GM04504 (cell line): Measurements from ENCODE around the gene NANOG.
"Not testable (repeated sequence)": the region's sequence is repeated elsewhere in the genome, so short reads cannot be mapped to it uniquely, and the experiment has no call there.

Source experiments
- DNase-seq: peaks from one replicate; pipeline ENCODE4 v3.0.0-alpha.2; 2012; ENCODE audit warnings: low read depth

NANOG gene

DNA sequence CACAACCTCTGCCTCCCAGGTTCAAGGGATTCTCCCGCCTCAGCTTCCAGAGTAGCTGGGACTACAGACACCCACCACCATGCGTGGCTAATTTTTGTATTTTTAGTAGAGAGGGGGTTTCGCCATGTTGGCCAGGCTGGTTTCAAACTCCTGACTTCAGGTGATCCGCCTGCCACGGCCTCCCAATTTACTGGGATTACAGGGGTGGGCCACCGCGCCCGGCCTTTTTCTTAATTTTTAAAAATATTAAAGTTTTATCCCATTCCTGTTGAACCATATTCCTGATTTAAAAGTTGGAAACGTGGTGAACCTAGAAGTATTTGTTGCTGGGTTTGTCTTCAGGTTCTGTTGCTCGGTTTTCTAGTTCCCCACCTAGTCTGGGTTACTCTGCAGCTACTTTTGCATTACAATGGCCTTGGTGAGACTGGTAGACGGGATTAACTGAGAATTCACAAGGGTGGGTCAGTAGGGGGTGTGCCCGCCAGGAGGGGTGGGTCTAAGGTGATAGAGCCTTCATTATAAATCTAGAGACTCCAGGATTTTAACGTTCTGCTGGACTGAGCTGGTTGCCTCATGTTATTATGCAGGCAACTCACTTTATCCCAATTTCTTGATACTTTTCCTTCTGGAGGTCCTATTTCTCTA, at the start of gene NANOG:
TSS of gene NANOG (plus strand) at position 519 of the 645 bp plus-strand sequence. CDS start 213 bp downstream, outside the sequence.
- not testable (repeated sequence) for DNase-seq

DNA sequence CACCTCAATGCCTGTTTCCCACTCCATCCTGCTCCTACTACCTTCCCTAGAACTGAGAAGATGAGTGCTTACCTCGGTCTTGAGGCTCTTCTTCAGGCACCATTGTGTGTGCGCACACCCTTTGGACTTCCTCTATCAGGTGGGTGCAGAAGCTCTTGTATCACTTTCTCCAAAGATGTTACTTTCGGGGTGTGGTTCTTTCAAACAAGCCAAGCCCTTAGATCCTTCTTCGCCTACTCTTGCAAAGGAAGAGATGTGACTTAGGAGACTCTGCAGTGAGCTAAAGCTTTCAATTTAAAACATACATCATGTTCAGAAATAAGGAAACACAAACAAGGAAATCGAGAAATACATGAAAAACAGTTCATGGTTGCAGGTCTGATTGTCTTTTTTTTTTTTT, 42.0 kb upstream of the NANOG start, which contains the start of gene CLEC4C:
TSS of gene CLEC4C (minus strand) at position 130 of the 400 bp plus-strand sequence. CDS start at position 103, 27 bp downstream.
- no peak for DNase-seq

DNA sequence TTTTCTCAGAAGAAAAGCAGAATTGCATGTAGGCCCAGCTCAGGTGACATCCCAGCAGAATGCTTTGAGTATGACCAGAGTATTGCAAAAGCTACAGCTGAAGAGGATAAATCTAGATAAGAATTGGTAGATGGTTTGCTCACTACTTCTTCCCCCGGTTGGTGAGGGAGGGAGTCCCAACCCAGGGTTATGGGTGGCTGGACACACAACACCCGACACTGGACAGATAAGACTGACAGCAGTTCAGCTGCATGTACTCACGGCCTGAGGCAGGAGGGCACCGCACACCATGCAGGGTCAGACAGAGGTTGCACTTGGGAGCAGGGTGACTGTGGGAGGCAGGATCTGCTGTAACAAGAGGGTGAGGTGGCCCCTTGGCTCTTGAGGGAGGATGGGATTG, 40.4 kb upstream of the NANOG start:
- DNase-seq = no peak

DNA sequence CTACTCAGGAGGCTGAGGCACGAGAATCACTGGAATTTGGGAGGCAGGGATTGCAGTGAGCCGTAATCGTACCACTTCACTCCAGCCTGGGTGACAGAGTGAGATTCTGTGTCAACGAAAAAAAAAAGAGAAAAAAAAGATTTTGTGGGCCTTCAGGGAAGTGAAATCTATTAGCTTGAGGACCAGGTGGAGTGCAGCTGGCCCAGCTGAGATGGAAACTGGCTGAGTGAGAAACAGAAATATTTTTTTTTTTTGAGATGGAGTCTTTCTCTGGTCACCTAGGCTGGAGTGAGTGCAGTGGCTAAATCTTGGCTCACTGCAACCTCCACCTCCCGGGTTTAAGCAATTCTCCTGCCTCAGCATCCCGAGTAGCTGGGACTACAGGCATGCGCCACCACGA, 39.8 kb upstream of the NANOG start:
- DNase-seq = no peak

DNA sequence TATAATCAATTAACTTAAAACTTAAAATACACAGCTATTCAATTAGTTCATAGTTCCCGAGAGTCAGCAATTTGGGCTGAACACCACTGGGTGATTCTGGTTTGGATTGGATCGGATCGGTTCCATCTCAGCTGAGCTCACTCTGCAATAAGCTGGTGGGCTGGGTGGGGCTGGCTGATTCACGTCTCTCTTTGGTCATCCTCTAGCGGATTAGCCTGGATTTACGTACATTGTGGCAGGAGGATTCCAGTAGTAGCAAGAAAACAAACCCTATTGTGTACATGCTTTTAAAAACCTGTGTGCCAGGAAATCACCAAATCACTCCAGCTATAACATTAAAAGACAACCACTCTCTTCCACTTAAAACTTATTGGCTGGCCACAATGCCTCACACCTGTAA, 38.9 kb upstream of the NANOG start:
- DNase-seq = no peak

DNA sequence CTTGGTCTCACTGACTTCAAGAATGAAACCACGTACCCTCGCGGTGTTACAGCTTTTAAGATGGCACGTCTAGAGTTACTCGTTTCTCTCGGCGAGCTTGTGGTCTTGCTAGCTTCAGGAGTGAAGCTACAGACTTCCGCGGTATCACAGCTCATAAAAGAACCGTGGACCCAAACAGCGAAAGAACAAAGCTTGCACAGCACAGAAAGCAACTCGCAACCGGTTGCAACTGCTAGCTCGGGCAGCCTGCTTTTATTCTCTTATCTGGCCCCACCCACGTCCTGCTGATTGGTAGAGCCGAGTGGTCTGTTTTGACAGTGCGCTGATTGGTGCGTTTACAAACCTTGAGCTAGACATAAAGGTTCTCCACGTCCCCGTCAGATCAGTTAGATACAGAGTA, 37.8 kb upstream of the NANOG start:
- DNase-seq = no peak

DNA sequence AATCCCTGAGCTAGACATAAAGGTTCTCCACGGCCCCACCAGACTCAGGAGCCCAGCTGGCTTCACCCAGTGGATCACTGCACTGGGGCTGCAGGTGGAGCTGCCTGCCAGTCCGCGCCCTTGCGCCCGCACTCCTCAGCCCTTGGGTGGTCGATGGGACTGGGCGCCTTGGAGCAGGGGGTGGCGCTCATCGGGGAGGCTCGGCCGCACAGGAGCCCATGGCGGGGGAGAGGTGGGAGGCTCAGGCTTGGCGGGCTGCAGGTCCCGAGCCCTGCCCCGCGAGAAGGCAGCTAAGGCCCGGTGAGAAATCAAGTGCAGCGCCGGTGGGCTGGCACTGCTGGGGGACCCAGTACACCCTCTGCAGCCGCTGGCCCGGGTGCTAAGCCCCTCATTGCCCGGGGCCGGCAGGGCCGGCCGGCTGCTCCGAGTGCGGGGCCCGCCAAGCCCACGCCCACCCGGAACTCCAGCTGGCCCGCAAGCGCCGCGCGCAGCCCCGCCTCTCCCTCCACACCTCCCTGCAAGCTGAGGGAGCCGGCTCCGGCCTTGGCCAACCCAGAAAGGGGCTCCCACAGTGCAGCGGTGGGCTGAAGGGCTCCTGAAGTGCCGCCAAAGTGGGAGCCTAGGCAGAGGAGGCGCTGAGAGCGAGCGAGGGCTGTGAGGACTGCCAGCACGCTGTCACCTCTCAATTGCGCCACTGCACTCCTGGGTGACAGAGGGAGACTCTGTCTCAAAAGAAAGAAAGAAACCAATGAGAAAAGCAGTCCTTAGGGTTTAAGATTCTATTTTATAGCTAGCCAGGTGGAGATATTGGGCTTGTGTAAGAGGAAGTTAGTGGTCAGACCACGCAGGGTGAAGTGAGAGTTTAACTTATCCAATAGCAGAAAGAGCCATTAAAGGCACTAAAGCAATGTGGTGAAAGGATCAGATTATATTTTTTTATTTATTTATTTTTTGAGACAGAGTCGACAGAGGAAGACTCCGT, 37.0 kb upstream of the NANOG start:
- DNase-seq = not testable (repeated sequence)

DNA sequence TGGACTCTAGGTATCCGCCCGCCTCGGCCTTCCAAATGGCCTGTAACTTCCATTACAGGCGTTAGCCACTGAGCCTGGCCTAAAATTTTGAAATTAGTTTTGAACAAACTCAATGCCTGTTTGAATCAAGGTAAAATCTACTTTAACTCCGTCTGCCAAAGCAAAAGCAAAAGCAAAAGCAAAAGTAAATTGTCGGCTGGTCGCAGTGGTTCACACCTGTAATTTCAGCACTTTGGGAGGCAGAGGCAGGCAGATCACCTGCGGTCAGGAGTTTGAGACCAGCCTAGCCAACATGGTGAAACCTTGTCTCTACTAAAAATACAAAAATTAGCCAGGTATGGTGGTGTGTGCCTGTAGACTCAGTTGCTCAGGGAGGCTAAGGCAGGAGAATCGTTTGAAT, 33.5 kb upstream of the NANOG start:
- not testable (repeated sequence) for DNase-seq

DNA sequence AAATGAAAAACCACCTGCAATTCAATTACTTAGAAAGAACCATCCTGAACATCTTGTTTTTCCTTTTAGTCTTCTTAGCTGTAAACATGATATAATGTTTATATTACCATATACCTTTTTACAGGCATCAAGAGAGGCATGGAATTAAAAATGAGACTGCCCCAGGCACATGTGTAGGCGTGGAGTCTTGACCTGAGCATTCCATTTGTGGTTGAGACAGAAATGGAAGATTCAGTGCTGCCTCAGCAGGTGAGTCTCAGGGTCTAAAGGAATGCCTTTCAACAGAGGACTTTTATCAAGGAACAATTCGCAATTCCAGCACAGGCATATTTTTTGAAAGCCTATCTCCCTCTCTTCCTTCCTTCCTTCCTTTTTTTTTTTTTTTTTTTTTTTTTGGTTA, 32.2 kb upstream of the NANOG start:
- DNase-seq = no peak

DNA sequence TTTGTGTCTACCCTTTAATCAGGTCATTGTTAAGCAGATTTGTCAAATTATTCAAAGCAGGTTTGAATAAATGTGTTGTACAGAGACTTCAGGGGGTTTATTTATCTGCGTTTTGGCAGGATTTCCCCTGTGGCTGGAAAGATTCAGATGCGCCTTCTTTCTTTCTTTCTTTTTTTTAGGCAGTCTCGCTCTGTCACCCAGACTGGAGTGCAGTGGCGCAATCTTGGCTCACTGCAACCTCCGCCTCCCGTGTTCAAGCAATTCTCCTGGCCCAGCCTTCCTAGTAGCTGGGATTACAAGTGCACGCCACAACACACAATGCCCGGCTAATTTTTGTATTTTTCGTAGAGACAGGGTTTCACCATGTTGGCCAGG, 30.4 kb upstream of the NANOG start:
- DNase-seq = no peak

DNA sequence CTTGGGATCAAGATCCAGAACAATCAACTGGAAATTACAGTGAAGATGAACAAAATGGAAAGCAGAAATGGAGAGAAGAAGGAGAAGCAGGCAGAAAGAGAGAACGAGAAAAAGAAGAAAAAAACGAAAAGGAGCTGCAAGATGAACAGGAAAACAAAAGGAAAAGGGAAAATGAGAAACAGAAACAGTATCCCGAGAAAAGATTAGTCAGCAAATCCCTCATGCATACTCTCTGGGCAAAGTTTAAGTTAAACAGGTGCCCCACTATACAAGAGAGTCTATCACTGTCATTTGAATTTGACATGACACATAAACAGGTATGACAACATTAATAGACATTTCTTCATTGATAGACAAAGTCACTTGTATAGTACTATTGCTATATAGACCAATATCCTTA, 19.2 kb upstream of the NANOG start:
- no peak for DNase-seq

DNA sequence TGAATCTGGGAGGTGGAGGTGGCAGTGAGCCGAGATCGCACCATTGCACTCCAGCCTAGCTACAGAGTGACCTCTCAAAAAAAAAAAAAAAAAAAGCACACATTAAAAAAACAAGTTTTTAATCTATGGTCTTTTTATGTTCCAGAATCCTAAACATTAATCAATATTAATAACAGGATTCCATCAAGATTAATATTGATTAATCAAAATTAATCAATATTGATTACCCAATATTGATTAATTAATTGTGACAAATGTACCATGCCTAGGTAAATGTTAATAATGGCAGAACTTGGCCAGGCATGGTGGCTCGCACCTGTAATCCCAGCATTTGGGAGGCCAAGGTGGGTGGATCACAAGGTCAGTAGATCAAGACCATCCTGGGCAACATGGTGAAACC, 7.9 kb upstream of the NANOG start:
- no peak for DNase-seq

DNA sequence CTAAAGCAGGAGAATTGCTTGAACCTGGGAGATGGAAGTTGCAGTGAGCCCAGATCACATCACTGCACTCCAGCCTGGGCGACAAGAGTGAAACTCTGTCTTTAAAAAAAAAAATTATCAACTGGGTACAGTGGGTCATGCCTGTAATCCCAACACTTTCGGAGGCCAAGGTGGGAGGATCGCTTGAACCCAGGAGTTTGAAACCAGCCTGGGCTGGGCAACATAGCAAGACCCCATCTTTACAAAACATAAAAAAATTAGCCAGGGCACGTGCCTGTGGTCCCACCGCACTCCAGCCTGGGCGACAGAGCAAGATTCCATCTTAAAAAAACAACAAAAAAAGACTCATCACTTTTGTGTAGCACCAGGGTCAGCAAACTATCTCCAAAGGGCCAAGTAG, 7.1 kb upstream of the NANOG start:
- no peak for DNase-seq

DNA sequence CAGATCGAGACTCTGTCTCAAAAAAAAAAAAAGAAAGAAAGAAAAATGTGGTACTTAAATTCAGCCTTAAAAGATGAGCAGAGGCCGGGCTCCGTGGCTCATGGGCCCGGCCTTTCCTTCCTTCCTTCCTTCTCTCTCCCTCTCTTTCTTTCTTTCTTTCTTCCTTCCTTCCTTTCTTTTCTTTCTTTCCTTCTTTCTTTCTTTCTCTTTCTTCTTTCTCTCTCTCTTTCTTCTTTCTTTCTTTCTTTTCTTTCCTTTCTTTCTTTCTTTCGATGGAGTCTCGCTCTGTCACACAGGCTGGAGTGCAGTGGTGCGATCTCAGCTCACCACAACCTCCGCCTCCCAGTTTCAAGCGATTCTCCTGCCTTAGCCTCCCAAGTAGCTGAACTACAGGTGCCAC, 5.8 kb upstream of the NANOG start:
- not testable (repeated sequence) for DNase-seq

DNA sequence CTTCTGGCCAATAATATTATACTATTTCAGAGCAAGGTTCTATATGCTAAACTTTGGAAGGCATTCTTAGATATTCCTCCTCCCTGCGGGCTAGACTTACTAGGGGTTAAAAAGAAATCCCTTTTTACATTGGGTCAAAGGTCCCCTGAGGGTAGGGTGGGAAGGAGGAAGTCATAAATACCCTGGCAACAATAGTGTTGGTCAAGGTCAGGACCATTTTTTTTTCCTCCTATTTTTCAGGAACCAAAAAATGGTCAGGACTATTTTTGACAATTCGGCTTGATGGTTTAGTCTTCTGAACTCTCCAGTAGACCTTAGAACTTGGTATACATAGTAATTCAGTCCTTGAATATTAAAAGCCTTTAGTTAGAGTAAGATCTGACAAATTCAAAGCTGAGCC, 4.5 kb upstream of the NANOG start:
- no peak for DNase-seq

DNA sequence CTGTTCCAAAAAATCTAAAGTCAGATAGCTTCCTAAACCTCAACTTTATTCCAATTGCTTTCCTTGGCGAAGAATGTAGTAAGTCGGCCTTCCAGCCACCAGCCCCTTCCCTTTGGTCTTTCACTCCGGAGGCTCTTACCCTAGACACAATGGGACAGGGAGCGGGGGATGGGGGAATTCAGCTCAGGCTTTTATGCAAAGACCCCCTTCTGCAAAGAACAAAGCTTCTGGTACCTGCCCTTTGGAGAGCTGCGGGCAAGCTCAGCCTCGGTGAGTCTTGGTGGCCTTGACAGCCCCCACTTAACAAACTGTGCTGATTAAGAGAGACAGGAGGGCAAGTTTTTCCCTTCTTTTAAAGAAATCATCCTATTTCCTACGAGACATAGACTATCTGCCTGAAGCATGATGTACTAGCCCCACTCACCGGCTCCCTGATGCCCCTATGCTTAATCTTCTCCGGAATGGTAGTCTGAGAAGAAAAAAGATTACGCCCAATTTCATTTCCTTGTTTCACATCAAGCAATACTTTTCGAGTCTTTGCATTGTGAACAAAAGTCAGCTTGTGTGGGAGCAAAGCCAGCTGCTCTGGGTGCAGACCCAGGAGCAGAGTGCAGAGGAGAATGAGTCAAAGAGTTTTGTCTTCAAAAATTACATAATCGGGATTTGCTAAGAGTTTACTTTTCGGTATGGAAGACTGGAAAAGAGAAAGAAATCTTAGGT, 1.5 kb upstream of the NANOG start:
- no peak for DNase-seq

DNA sequence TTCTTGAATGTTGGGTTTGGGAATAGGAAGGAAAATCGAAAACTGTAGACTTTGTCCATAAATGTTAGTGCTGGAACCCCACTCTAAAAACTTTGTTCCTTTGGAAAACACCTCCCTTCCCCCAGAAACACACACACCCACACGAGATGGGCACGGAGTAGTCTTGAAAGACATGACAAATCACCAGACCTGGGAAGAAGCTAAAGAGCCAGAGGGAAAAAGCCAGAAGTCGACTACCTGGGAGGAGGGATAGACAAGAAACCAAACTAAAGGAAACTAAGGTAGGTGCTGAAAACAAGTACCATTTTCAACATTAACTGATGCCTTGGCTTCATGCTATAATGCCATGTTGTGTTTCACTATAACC, 925 bp upstream of the NANOG start:
- no peak for DNase-seq

DNA sequence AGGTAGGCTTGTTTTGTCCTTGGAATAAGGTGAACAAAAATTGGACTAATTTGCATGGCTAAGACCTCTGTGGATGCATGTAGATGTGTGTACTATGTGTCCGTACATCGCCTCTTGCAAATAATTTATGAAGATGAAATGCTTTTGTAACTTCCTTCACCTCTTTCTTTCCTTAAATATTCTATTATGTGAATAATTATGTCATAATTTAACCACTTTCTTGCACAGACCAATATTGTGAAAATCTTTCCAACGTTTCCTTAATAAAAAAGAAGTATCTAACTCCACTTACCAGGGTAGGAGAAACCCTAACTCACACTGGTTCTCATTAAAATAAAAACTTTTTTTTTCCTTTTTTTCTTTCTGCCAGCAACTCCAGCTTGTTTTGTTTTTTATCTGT, 4.0 kb downstream of the NANOG start:
- DNase-seq = no peak

DNA sequence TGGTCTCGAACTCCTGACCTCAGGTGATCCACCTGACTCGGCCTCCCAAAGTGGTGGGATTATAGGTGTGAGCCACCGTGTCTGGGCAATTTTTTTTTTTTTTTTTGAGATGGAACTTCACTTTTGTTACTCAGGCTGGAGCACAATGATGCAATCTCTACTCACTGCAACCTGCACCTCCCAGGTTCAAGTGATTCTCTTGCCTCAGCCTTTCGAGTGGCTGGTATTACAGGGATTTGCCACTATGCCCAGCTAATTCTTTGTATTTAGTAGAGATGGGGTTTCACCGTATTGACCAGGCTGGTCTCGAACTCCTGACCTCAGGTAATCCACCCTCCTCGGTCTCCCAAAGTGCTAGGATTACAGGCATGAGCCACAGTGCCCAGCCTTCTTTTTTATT, 8.1 kb downstream of the NANOG start:
- not testable (repeated sequence) for DNase-seq

DNA sequence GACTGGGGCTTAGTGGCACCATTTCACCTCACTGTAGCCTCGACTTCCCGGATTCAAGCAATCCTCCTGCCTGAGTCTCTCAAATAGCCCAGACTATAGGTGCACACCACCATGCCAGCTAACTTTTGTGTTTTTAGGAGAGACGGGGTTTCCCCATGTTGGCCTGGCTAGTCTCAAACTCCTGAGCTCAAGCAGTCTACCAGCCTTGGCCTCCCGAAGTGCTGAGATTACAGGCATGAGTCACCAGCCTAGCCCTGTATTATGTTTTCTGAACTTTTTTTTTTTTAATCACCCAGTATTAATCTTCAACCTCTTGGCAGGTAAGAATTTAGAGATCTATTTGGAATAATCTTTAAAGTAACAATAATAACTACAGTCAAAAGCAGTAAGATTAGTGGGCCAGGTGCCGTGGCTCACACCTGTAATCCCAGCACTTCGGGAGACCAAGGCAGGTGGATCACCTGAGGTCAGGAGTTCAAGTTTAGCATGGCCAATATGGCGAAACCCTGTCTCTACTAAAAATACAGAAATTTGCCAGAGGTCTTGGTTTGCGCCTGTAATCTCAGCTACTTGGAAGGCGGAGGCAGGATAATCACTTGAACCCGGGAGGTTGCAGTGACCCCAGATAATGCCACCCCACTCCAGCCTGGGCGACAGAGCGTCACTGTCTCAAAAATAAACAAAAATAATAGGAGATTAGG, 8.6 kb downstream of the NANOG start:
- no peak for DNase-seq

DNA sequence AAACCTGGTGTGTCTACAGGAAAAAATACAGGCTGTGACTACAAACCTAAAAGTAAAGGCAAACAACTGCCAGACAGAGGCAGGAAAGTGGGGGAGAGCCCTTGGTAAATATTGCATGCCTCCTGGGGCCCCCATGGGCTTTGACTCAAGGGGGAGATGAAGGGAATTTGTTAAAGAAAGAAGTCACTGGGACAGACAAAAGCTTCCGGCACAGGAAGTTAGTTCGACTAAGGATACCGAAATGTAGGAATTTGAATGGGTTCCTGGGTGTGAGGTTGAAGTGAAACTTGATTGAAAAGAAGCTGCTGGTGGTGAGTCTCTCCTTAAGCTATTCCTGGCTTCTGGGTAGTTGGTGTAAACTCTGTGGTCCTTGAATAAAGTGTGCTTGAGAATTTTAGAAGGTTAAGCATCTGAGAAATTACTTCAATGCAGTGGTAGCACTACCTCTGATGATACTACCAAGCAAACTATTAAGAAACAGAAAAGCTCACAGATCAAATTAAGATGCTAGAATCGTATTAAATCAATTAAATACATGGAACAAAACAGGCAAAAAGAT, 9.6 kb downstream of the NANOG start:
- DNase-seq = not testable (repeated sequence)

DNA sequence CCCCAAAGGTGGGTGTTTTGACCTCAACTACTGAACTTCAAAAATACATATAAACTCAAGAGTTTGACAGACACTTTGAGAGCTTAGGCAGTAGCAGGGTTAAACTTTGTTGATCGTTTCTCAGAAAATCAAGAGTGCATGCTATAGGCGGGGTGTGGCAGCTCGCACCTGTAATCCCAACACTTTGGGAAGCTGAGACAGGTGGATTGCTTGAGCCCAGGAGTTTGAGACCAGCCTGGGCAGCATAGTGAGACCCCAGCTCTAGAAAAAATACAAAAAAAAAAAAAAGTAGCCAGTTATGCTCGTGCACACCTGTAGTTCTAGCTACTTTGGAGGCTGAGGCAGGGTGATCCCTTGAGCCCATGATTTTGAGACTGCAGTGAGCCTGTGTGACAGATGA, 12.3 kb downstream of the NANOG start:
- no peak for DNase-seq
